ENCODE results near the gene CPNE1. TPM values are rescaled to one million over a fixed set of nuclear protein-coding genes. Genes with fewer than 3 reads are reported as not detected.
"Not testable (repeated sequence)": the region's sequence is repeated elsewhere in the genome, so short reads cannot be mapped to it uniquely, and the experiment has no call there.

The CPNE1 gene
- total RNA-seq, 2 donors from 2014 or later, result 332 to 352 TPM

DNA sequence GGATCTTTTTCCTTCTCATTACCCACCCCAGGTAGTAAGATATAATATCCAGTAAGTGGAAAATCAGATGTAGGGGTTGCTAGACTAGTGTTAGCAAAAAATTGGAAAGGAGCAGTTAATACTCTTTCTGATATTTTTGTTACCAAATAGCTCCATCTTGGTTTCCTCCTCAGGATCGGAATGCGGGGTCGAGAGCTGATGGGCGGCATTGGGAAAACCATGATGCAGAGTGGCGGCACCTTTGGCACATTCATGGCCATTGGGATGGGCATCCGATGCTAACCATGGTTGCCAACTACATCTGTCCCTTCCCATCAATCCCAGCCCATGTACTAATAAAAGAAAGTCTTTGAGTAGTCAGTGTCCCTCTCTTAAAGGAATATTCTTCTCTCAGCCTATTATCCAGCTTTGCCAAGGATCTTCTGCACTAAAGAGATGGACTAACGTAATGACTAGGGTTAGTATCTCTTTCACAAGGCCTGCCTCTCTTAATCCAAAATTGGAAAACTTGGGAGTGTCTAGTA lies 36.0 kb upstream of the CPNE1 start:
- DNase-seq (ENCODE audit: low spot score in 2 of 2), result no peak

DNA sequence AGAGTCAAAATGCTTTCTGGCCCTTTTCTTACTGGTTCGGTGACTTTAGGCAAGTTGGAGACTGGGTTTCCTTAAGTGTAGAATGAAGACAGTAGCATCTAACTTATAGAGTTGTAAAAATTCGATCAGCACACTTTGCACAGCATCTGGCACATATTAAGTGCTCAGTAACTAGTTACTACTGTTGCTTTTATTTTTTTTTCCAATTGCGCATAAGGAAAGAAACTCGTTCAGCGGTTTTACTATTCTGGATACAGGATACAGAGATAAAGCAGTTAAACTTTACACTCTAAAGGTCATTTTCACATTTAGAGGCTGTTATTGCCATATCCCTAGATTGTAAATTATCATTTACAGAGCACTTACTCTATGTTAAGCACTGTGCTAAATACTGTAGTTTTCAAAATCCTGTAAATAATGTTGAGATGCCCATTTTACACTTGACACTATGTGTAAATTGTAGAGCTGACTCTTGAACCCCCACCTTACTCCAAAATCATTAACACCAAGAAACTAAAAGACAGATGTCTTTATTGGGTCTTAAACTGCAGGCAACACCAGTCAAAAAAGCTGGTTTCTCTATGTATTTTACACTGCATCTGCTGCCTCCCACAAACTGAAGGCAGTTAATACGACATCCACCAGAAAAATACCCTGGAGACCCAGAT lies 35.4 kb upstream of the CPNE1 start:
- peaks cover 27 to 30% of the 10 kb centered on the region in 2 donors for H3K36me3 Mint-ChIP-seq
- ATAC-seq (no peak), DNase-seq (ENCODE audit: low spot score in 2 of 2) (no peak)
- peak overlapping the region; percentile 96 to 98 for H3K27ac Mint-ChIP-seq
- no peaks in the 10 kb centered on the region for H3K9me3 Mint-ChIP-seq

More for the DNA sequence above, 36.0 kb upstream of the CPNE1 start:
- Mint-ChIP-seq H3K36me3 (peaks cover 27 to 31% of the 10 kb centered on the region in 2 donors), H3K9me3 (no peaks in the 10 kb centered on the region), H3K27ac (peak overlapping the region; percentile 96 to 98)
- ATAC-seq, result no peak

DNA sequence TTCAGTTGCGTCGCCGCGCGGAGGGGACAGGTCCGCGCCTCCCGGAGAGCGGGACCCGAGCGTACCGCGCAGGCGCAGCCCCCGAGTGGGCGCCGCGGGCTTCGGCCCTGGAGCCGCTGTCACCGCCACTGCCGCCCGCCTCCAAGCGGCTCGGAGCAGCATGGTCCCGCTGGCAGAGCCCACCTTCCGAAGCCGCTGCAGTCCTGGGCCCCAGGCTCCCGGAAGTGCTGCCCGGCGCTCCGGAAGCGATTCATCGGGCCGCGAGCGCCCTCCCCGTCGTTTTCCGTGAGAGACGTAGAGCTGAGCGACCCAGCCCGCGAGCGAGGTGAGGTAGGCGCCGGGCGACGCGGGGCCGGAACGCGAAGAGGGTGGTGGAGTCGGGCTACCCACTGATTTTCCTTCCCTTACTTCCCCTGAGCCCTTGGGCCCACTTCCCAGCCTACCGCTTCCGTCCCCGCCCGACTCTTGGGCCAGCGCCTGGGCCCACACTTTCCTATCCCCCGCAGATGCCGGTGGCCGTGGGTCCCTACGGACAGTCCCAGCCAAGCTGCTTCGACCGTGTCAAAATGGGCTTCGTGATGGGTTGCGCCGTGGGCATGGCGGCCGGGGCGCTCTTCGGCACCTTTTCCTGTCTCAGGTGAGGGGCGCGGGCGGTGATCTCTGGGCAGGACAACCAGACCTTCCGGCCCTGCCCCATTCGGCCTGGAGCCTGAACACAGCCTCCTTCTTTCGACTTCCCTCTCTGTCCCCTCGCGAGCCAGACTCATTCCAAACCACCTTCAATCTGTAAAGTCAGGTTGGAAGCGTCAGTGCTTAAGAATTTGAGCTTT lies 34.6 kb upstream of the CPNE1 start, which contains the start of the genes NFS1 and ROMO1:
Gene NFS1 (minus strand): TSS at position 226 of the 830 bp plus-strand sequence. CDS start 64 bp downstream, at position 162.
Gene ROMO1 (plus strand): TSS at position 279 of the 830 bp plus-strand sequence. CDS start 228 bp downstream, at position 507.
- peak; percentile 81 to 84 for DNase-seq (ENCODE audit: low spot score in 2 of 2)
- peak within 1 kb of the TSS; percentile 98 for H3K27ac Mint-ChIP-seq
- H3K9me3 Mint-ChIP-seq, result no peaks in the 10 kb centered on the region
- H3K36me3 Mint-ChIP-seq, result peaks cover 25 to 27% of the 10 kb centered on the region in 2 donors
- ATAC-seq, result peak; percentile 87 to 93

DNA sequence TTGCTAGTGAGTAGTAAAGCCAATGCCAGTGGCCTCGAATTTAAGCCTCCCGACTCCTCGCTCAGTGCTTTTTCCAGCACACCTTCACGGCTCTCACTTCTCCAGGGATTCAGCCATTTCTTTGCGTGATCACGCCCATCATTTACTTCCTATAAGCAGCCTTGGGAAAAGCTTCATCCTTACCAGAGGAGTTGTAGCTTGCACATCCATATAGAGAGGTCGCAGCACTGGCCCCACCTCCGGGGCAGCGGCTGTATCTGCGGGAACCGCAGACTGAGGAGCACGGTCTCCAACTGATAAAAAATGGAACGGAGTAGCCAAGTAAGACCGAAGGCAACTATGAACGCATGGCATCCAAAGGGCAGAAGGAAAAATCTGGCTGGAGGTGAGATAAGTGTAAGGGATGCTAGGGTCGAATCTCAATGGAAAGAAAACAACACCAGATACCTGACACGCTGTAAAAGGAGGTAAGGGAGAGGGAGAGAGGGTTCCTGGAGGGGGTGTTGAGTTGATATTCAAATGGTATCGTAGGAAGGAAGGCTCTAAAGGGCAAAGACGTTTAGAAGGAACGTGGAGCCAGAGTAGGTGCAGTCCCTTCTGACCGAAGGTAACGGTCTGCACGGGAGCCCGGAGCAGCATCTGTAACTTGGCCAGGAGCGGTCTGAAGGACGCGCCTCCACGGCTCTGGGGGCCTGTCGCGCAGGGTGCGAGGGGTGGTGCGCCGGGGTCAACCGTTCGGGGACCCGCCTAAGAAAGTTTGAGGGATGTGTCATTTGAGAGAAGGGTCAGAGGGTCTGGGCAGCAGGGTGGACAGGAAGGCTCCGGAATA lies 33.8 kb upstream of the CPNE1 start:
- ATAC-seq, result peak; percentile 43 to 56

DNA sequence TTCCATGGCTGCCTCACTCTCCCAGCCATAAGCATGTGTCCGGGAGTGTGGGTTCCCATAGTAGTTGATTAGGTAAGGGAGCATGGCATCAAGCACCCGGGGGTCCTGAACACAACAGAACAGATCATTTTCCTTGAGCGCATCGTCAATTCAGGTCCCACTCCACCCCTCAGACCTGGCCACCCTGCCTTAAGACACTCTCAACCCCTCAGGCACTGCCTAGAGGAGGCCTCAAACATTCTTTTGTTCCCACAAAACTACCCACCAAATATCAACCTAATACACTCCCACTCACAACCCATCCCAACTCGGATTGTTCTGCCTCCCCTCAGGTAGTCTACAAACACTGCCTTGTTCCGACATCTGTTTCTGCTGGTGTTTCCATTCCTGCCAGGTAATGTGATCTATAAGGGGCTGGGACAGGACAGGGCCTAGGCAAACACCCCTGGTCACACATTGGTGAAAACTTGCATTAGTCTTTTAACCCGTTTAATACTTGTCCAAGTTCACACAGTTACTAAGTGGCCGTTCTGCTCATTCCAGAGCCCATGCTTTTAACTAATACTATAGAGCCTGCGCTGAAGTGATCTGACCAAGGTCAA lies 33.1 kb upstream of the CPNE1 start:
- peak overlapping the region; percentile 98 for H3K27ac Mint-ChIP-seq

More for the DNA sequence above, 33.8 kb upstream of the CPNE1 start:
- H3K36me3 Mint-ChIP-seq, result peaks cover 20 to 27% of the 10 kb centered on the region in 2 donors
- peak overlapping the region; percentile 98 for H3K27ac Mint-ChIP-seq
- no peaks in the 10 kb centered on the region for H3K9me3 Mint-ChIP-seq
- DNase-seq (ENCODE audit: low spot score in 2 of 2), result no peak

DNA sequence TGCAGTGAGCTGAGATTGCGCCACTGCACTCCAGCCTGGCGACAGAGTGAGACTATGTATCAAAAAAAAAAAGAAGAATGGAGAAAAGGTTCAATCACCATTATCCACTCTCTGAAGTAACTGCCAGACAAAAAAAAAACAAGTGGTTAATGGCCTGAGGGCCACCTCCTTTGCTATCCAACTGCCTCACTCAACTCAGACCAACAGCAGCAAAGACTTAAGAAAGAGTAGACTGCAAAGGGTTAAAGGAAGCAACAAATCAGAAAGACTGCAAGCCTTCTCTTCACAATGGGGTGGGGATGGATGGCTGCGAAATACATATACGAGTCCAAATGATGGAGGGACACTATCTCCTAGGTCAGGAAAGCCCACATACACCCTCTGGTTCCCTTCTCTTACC lies 31.3 kb upstream of the CPNE1 start:
- H3K27ac Mint-ChIP-seq, result no peak overlapping the region
- H3K9me3 Mint-ChIP-seq, result no peaks in the 10 kb centered on the region
- H3K36me3 Mint-ChIP-seq, result peaks cover 17 to 26% of the 10 kb centered on the region in 2 donors
- no peak for ATAC-seq
- no peak for DNase-seq (ENCODE audit: low spot score in 2 of 2)

More for the DNA sequence above, 33.1 kb upstream of the CPNE1 start:
- no peaks in the 10 kb centered on the region for H3K9me3 Mint-ChIP-seq
- peaks cover 17 to 27% of the 10 kb centered on the region in 2 donors for H3K36me3 Mint-ChIP-seq
- ATAC-seq (no peak), DNase-seq (ENCODE audit: low spot score in 2 of 2) (no peak)

DNA sequence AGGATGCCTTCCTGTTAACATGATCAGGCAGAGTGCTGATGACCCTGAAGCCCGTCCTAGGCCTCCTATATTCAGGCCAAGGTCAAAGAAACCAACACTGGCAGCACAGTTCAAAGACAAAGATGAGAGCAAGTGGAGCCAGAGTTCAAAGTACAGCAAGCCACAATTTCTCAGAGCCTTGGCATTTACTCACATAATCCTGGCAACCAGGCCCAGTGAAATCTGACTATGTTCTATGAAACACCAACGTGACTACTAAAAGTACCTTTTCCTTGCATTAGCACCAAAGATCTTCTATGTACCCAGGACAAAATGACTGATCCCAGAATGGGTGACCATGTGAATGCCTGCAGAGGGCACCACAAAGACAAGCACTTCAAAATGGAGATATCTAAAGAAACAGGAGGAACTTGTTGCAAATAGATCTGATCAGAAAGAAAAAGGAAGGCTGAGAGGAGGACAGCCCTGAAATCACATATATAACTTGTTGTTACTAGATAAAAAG lies 30.6 kb upstream of the CPNE1 start:
- peaks cover 17 to 23% of the 10 kb centered on the region in 2 donors for H3K36me3 Mint-ChIP-seq
- no peak for ATAC-seq
- peak overlapping the region in 1 of 2 donors; percentile 77 for H3K27ac Mint-ChIP-seq
- DNase-seq (ENCODE audit: low spot score in 2 of 2), result no peak
- no peaks in the 10 kb centered on the region for H3K9me3 Mint-ChIP-seq

DNA sequence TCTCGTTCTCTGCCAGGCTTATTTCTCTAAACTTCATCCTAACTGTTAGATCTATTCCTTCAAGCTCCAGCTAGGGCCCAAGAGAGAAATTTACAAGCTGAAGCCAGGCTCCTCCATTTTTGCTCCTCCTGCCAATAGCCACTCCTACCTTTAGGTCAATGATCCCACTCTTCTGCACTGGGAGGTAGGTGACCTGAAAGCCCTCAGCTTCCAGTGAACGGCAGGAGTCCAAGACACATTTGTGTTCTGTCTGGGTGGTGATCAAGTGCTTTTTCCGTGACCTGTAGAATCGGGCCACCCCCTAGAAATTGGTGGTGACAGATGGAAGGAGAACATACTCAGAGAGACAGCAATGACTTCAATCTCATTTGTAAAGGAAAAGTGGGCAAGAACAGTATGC lies 25.6 kb upstream of the CPNE1 start:
- Mint-ChIP-seq H3K9me3 (no peaks in the 10 kb centered on the region), H3K36me3 (peaks cover 9 to 14% of the 10 kb centered on the region in 2 donors), H3K27ac (peak overlapping the region in 1 of 2 donors; percentile 71)
- DNase-seq (ENCODE audit: low spot score in 2 of 2) (no peak), ATAC-seq (no peak)

DNA sequence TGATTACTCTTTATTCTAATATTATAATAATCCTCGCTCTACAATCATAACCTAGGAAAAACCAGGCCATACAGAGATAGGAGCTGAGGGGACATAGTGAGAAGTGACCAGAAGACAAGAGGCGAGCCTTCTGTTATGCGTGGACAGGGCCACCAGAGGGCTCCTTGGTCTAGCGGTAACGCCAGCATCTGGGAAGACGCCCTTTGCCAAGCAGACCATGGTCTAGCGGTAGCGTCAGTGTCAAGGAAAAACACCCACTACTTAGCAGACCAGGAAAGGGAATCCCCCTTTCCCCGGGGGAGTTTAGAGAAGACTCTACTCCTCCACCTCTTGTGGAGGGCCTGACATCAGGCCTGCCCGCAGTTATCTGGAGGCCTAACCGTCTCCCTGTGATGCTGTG lies 22.2 kb upstream of the CPNE1 start:
- not testable (repeated sequence) for H3K27ac Mint-ChIP-seq; H3K9me3 Mint-ChIP-seq; ATAC-seq; DNase-seq (ENCODE audit: low spot score in 2 of 2)
- H3K36me3 Mint-ChIP-seq, result peaks cover 9 to 14% of the 10 kb centered on the region in 2 donors

DNA sequence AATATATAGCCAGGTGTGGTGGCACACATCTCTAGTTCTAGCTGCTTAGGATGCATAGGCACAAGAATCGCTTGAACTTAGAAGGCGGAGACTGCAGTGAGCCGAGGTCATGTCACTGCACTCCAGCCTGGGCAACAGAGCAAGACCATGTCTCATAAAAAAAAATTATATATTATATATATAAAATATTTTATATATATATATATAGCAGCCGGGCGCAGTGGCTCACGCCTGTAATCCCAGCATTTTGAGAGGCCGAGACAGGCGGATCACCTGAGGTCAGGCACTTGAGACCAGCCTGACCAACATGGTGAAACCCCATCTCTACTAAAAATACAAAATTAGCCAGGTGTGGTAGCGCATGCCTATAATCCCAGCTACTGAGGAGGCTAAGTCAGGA lies 20.7 kb upstream of the CPNE1 start:
- DNase-seq (ENCODE audit: low spot score in 2 of 2); ATAC-seq; H3K9me3 Mint-ChIP-seq; H3K27ac Mint-ChIP-seq: not testable (repeated sequence)
- peaks cover 9 to 11% of the 10 kb centered on the region in 2 donors for H3K36me3 Mint-ChIP-seq

DNA sequence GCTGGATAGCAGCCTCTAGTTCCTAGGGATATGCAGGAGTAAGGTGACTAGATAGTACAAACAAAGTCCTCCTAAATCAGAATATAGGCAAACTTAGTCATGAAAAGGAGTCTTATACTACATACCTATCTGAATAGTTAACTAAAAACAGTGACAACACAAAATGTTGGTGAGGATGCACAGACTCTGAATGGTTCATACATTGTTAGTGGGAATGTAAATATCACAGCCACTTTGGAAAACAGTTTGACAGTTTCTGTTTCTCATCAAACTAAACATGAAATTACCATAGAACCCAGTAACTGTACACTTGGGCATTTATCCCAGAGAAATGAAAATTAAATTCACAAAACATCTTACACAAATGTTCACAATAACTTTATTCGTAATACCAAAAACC lies 17.3 kb upstream of the CPNE1 start:
- Mint-ChIP-seq H3K27ac (no peak overlapping the region), H3K36me3 (peaks cover 0 to under 1% of the 10 kb centered on the region in 2 donors), H3K9me3 (no peaks in the 10 kb centered on the region)
- no peak for ATAC-seq
- DNase-seq (ENCODE audit: low spot score in 2 of 2), result no peak

DNA sequence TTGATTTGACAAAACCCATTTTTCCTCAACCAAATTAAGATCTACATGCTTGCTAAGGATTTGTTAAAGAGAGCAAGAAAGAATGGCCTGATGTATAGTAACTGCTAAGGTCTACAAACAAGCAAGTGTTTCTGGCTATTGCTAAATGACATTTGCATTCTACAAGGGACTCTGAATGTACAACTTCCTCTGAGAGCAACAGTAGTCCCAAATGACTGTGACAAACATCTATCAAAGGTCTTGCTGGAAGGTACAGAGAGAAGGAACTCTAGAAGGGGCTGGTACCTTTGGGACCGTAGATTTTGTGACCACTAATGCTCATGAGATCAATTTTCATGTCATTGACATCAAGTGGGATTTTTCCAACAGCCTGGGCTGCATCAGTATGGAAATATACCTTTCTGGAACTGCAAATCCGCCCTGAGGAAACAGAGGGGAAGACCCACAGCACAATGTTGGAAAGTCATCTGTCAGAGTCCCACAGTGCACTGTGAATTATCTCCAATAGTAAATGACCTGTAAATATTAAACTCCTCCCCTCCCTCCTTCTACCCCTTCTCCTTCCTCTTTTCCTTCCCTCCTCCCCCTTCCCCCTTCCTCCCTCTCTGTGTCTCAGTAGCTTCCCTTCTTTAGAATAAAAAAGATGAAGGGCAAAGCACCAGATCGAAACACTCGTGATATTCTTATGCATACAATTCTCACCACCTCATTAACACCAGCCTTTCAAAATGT lies 15.9 kb upstream of the CPNE1 start:
- Mint-ChIP-seq H3K36me3 (no peaks in the 10 kb centered on the region), H3K9me3 (no peaks in the 10 kb centered on the region), H3K27ac (peak overlapping the region; percentile 67 to 71)
- no peak for DNase-seq (ENCODE audit: low spot score in 2 of 2)
- ATAC-seq, result no peak

DNA sequence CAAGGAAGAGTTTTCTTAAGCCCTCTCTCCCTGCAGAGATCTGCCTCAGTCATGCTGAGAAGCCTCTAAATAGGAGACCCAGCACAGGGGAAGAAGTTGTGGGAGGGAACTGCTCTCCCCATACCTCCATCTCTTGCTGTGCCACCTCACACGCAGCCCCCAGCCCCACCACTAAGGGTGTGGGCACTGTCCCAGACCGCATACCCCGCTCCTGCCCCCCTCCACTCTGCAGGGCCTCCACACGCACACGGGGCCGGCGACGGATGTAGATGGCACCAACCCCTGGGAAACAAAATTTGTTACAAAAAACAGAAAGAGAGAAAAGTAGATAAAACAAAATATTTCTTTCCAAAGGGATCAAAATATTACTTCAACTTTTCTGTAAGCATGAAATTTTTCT lies 10.2 kb upstream of the CPNE1 start:
- ATAC-seq (no peak), DNase-seq (ENCODE audit: low spot score in 2 of 2) (no peak)
- peaks cover 6 to 11% of the 10 kb centered on the region in 2 donors for H3K36me3 Mint-ChIP-seq
- no peak overlapping the region for H3K27ac Mint-ChIP-seq
- no peaks in the 10 kb centered on the region for H3K9me3 Mint-ChIP-seq

DNA sequence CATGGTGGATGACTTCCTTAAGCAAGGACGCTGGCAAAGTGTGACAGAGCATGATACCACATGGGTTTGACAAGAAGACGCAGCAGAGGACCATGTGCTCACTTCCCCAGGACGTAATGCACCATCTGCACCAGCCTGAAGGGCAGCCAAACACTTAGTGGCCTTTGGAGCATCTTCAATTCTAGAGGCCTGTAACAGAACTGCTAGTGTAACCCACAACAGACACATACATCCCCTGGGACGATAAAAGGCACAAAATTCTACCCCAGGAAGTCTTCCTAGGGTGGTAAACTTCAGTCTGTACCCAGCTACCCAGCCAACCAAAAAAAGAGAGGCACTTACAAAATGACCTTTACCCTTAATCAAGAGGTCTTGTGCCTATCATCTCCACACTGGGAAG lies 9.2 kb upstream of the CPNE1 start:
- ATAC-seq (no peak), DNase-seq (ENCODE audit: low spot score in 2 of 2) (no peak)
- H3K27ac Mint-ChIP-seq, result no peak overlapping the region
- peaks cover 6 to 17% of the 10 kb centered on the region in 2 donors for H3K36me3 Mint-ChIP-seq
- no peaks in the 10 kb centered on the region for H3K9me3 Mint-ChIP-seq

DNA sequence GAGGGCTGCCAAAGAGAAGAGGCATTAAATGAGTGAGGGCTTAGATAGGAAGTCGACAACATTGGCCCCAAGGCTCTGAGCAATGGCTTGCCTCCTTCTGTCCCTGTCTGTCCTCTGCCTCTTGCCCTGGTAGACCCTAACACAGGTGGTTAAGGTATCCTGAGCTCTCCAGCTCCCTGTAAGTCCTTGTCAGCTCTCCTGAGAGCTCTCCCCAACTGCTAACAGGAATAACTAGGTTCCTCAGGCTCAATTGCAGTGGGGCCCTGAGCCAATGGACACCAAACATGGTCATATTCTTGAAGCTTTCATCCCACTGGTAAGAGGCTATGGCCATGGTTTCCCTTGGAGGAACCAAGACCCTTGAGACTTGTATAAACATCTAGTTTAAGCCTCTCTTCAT lies 5.0 kb upstream of the CPNE1 start:
- Mint-ChIP-seq H3K27ac (peak overlapping the region in 1 of 2 donors; percentile 9), H3K36me3 (peaks cover 11 to 23% of the 10 kb centered on the region in 2 donors), H3K9me3 (no peaks in the 10 kb centered on the region)
- ATAC-seq (no peak), DNase-seq (ENCODE audit: low spot score in 2 of 2) (no peak)

Data from activated naive CD4-positive, alpha-beta T cell treated with anti-CD3 and anti-CD28 coated beads, Interleukin-2, amount 50 U/mL, for 72 hours (primary cell).